Effector CD4-positive, alpha-beta T cell (primary cell): ENCODE results near the gene MYMX.

Source experiments
- DNase-seq: peaks from one replicate; pipeline ENCODE4 v3.0.0-alpha.2; 2020

Gene MYMX

DNA sequence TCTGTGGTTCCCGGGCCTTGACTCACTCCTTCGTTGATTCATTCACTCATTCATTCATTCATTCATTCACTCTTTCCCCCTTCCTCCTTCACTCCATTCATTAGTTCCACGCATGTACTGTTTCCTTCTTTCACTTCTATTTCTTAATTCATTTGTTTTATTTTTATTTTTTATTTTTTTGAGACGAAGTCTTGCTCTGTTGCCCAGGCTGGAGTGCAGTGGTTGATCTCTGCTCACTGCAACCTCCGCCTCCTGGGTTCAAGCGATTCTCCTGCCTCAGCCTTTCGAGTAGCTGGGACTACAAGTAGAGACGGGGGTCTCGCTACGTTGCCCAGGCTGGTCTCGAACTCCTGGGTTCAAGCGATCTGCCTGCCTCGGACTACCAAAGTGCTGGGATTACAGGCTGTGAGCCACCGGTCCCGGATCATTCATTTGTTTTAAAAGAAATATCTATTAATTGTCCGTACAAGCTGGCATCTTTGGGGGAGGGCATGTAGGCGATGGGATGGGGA is 49.1 kb downstream of the MYMX start:
- DNase-seq, result no peak

DNA sequence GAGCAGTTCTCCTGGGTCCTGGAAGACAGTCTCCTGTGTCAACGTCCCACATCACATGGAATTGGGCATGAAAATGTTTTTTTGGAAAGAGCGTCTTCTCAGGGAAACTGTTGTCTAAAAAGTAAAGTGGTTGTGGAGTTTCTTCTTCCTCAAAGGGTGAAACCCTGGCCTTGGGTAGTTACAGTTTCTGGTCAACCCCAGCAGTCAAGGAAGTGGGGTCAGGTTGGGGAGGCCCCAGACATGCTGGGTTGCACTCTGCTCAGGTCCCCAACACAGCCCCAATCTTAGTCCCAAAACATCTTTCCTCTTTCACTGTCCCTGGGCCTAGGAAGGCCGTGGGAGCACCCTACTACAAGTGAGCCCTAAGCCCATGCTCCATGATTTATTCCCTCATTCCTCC is 49.6 kb downstream of the MYMX start:
- no peak for DNase-seq

DNA sequence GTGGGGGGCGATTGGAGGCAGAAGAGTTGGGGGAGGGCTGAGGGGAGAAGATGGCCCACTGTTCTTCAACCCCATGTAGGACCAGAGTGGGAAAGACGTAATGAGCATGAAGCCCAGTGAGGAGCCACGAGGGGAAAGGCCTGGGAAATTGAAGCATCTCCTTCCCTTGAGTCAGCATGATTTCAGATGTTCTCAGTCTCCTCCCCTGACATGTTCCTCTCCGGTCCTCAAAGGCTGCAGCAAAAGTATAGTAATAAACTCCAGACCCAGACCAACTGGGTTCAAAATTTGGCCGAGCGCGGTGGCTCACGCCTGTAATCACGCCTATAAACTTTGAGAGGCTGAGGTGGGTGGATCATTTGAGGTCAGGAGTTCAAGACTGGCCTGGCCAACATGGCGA is 50.5 kb downstream of the MYMX start:
- DNase-seq, result no peak
